Transverse colon (tissue), 4 donors: ENCODE measurements around the gene PEAK3.

ENCODE experiments used
- EP300 ChIP-seq: sonication (generic); formaldehyde crosslinking; IDR thresholded peaks from one replicate; pipeline ENCODE4 v1.6.1; 2017; ENCODE audit warnings: antibody characterized with exemption, low read depth
- POLR2AphosphoS5 ChIP-seq, 3 donors: sonication (generic); formaldehyde crosslinking; IDR thresholded peaks; one replicate each; pipeline ENCODE4 v1.6.1; 2016; ENCODE audit warnings: antibody characterized with exemption in 3 of 3
- TF ChIP-seq, protein P1 (sequence below), 5 experiments: fragments of 200-600 bp in 3 of 5; fragments of 450-650 bp in 2 of 5; sonication (generic) in 3 of 5; IDR thresholded peaks; 1 replicate in 2 of 5; 2 replicates in 3 of 5; pipeline ENCODE4 v1.5.1; 2016 to 2017; ENCODE audit warnings: antibody characterized with exemption in 5 of 5, inconsistent platforms in 3 of 5, mild to moderate bottlenecking in 2 of 5, moderate library complexity in 1 of 5

DNA sequence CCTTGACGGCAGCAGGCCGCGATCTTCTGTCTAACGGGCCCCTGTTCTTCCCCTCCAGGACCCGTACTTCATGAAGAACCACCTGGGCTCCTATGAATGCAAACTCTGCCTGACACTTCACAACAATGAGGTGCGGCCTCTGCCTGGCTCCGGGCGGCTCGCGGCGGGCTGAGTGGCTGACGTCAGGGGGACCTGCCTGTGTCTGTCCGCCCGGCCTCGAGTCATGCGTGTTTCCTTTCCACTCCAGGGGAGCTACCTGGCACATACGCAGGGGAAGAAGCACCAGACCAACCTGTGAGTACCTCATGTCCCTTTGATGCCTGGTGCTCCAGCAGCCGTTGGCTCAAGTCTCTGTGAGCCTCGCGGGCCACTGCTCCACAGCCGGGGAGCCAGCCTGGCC lies 37.5 kb downstream of the PEAK3 start:
- TF ChIP-seq, protein P1, sequence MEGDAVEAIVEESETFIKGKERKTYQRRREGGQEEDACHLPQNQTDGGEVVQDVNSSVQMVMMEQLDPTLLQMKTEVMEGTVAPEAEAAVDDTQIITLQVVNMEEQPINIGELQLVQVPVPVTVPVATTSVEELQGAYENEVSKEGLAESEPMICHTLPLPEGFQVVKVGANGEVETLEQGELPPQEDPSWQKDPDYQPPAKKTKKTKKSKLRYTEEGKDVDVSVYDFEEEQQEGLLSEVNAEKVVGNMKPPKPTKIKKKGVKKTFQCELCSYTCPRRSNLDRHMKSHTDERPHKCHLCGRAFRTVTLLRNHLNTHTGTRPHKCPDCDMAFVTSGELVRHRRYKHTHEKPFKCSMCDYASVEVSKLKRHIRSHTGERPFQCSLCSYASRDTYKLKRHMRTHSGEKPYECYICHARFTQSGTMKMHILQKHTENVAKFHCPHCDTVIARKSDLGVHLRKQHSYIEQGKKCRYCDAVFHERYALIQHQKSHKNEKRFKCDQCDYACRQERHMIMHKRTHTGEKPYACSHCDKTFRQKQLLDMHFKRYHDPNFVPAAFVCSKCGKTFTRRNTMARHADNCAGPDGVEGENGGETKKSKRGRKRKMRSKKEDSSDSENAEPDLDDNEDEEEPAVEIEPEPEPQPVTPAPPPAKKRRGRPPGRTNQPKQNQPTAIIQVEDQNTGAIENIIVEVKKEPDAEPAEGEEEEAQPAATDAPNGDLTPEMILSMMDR (IDR thresholded peaks at IDR 0.05) = no peak
- no peak for TF ChIP-seq POLR2AphosphoS5 (IDR thresholded peaks at IDR 0.05)
- TF ChIP-seq EP300 = no peak
